Measurements from ENCODE around the gene LDB3.

DNA sequence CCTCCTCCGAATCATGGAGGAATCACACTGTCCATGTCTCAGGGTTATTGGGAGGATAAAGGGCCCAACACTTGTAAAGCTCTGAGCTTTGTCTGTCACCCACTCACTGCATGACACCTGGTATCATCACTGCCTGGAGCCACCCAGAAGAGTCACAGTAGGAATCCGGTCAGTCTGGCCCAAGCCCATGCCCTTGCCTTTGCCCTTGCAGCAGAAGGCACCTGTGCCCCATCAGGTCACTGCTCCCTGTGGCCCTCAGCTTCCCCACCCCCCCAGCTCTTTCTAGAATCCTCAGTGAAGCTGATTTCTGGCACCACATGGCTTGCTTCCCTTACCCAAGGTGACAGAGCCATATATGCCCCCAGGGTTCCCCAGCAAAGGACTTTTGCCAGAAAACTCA, 14.4 kb downstream of the LDB3 start:
- TF ChIP-seq, protein P1, sequence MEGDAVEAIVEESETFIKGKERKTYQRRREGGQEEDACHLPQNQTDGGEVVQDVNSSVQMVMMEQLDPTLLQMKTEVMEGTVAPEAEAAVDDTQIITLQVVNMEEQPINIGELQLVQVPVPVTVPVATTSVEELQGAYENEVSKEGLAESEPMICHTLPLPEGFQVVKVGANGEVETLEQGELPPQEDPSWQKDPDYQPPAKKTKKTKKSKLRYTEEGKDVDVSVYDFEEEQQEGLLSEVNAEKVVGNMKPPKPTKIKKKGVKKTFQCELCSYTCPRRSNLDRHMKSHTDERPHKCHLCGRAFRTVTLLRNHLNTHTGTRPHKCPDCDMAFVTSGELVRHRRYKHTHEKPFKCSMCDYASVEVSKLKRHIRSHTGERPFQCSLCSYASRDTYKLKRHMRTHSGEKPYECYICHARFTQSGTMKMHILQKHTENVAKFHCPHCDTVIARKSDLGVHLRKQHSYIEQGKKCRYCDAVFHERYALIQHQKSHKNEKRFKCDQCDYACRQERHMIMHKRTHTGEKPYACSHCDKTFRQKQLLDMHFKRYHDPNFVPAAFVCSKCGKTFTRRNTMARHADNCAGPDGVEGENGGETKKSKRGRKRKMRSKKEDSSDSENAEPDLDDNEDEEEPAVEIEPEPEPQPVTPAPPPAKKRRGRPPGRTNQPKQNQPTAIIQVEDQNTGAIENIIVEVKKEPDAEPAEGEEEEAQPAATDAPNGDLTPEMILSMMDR (IDR thresholded peaks at IDR 0.05; ENCODE audit: low read length) = no peak
- no peak for TF ChIP-seq EZH2 (optimal IDR thresholded peaks at IDR 0.05; ENCODE audit: low read depth, low read length)
- no peak for TF ChIP-seq EZH2phosphoT487 (IDR thresholded peaks at IDR 0.05; ENCODE audit: low read length)
